ENCODE results near the gene AKAP10. TPM values are rescaled to one million over a fixed set of nuclear protein-coding genes. Genes with fewer than 3 reads are reported as not detected.

Gene AKAP10
- total RNA-seq, 1 experiment from 2014 or later: 20.2 TPM

- Histone ChIP-seq H3K4me1 (ENCODE audit: insufficient read depth, low read length) (no peaks in the 10 kb centered on the region), H3K27ac (ENCODE audit: insufficient read length, low read depth, low read length) (peak overlapping the region; percentile 34), H3K18ac (ENCODE audit: insufficient read length, low read depth, low read length) (no peak overlapping the region), H4K20me1 (ENCODE audit: control insufficient read depth, insufficient read depth, insufficient read length) (no peaks in the 10 kb centered on the region), H2BK120ac (ENCODE audit: low read depth, low read length, poor library complexity, severe bottlenecking) (no peak overlapping the region), H3T11ph (ENCODE audit: low read length) (no peak overlapping the region), H3K9ac (ENCODE audit: extremely low read depth, insufficient read length, low read length) (peak overlapping the region; percentile 25), H3K4me2 (ENCODE audit: insufficient read depth, insufficient read length, low read length) (peak overlapping the region; percentile 62), H2AFZ (ENCODE audit: low read length) (no peak overlapping the region), H3K23me2 (ENCODE audit: insufficient read length, low read depth, low read length, poor library complexity, severe bottlenecking) (no peaks in the 10 kb centered on the region), H3K4ac (ENCODE audit: low read depth, low read length) (no peak overlapping the region), H4K8ac (replicated peaks; ENCODE audit: insufficient read length, low read depth, low read length) (no peak overlapping the region), H2BK5ac (ENCODE audit: insufficient read length, low read length) (no peak overlapping the region), H4K91ac (ENCODE audit: insufficient read length, low read depth, low read length) (no peak overlapping the region), H3K23ac (ENCODE audit: insufficient read length, low read depth, low read length) (no peak overlapping the region), H2BK20ac (ENCODE audit: low read depth, low read length, poor library complexity, severe bottlenecking) (no peak overlapping the region), H4K5ac (ENCODE audit: insufficient read length, low read depth, low read length) (no peak overlapping the region), H3K9me3 (ENCODE audit: control insufficient read depth, low read depth, low read length) (no peaks in the 10 kb centered on the region), H3K79me2 (ENCODE audit: insufficient read depth, low read length) (peaks cover 18% of the 10 kb centered on the region; the same call in 1 of the 2 replicates), H3K56ac (ENCODE audit: insufficient read length, low read depth, low read length) (no peak overlapping the region), H3K14ac (ENCODE audit: insufficient read depth, low read length) (no peak overlapping the region), H2BK12ac (ENCODE audit: insufficient read length, low read depth, low read length) (no peak overlapping the region), H3K79me1 (ENCODE audit: insufficient read depth, low read depth, low read length, poor library complexity, severe bottlenecking) (peaks cover 5% of the 10 kb centered on the region), H2AK5ac (ENCODE audit: insufficient read length, low read length) (peak overlapping the region; percentile 18), H3K27me3 (ENCODE audit: insufficient read depth, low read length) (no peaks in the 10 kb centered on the region), H2BK15ac (ENCODE audit: low read depth, low read length) (0 out of 2 replicates have a peak overlapping the region, but pooled peaks have one; percentile 52)
- Mint-ChIP-seq H3K4me1 (peaks cover 24 to 27% of the 10 kb centered on the region in 2 experiments), H3K27ac (no peak overlapping the region), H3K9me3 (peaks cover 8% of the 10 kb centered on the region in 2 experiments), H3K4me3 (no peak overlapping the region), H3K27me3 (ENCODE audit: low read depth) (peaks cover 5% of the 10 kb centered on the region), H3K36me3 (ENCODE audit: insufficient read depth in 1 of 3, low read depth in 3 of 3) (peaks cover 13 to 21% (median 16%) of the 10 kb centered on the region in 3 experiments)
- no peak for TF ChIP-seq CTCF (conservative IDR thresholded peaks at IDR 0.05)
- peak; percentile 98 for DNase-seq
- no CpG with 5 or more reads among the region's 43 CpGs for WGBS (ENCODE audit: extremely low coverage, insufficient read length, low lambda C conversion rate)
Measured at GRCh38 chr17:19979917-19980770, 2.5 kb upstream of the AKAP10 start.
